ENCODE data around the gene SOX8.

- TF ChIP-seq ZNF274 (IDR thresholded peaks at IDR 0.05; ENCODE audit: low read depth, low read length) (no peak), YY1 (IDR thresholded peaks at IDR 0.05; ENCODE audit: insufficient read depth, insufficient read length) (no peak), SUZ12 (IDR thresholded peaks at IDR 0.05; ENCODE audit: extremely low read depth, insufficient read depth, insufficient read length) (no peak)
Measured at GRCh38 chr16:1012135-1012534, 30.6 kb downstream of the SOX8 start.
